ENCODE measurements around the gene ADGRA3. TPM values are rescaled to one million over a fixed set of nuclear protein-coding genes. Genes with fewer than 3 reads are reported as not detected.

ADGRA3 gene
- total RNA-seq, 1 experiment from 2014 or later, result 35.0 TPM

GRCh38 chr4:22345055-22345454 lies 170.8 kb downstream of the ADGRA3 start:
- H3K9me3 ChIP-seq, result no peaks in the 10 kb centered on the region
- CTCF ChIA-PET, result no interaction called here
- no peaks in the 10 kb centered on the region for H3K36me3 ChIP-seq (ENCODE audit: control insufficient read depth, insufficient read depth, low read length)
- intact Hi-C loops (cut with micrococcal nuclease; ENCODE audit: unreplicated experiment), result no loop called here
- Mint-ChIP-seq H3K27me3 (ENCODE audit: insufficient read depth, unreplicated experiment) (no peaks in the 10 kb centered on the region), H3K4me1 (ENCODE audit: low read depth, unreplicated experiment) (no peaks in the 10 kb centered on the region), H3K4me3 (ENCODE audit: unreplicated experiment) (no peak overlapping the region), H3K9me3 (ENCODE audit: unreplicated experiment) (no peaks in the 10 kb centered on the region), H3K36me3 (ENCODE audit: insufficient read depth, unreplicated experiment) (no peaks in the 10 kb centered on the region), H3K27ac (ENCODE audit: unreplicated experiment) (no peak overlapping the region)
- H3K4me1 ChIP-seq, result no peaks in the 10 kb centered on the region
- no peak for DNase-seq
- no TSS peak for BruUV-seq (replicated peaks)
- TF ChIP-seq CTCF (IDR thresholded peaks at IDR 0.05; ENCODE audit: insufficient read depth in 1 of 2, low read depth in 1 of 2, low read length in 1 of 2, severe bottlenecking in 1 of 2, unreplicated experiment in 1 of 2), result no peak
- H3K4me3 ChIP-seq (ENCODE audit: low read depth, low read length), result no peak overlapping the region
- H3K27me3 ChIP-seq (replicated peaks; ENCODE audit: control insufficient read depth, insufficient read depth, low read length), result no peaks in the 10 kb centered on the region
- POLR2A ChIA-PET, result no interaction called here

- TF ChIP-seq CTCF (IDR thresholded peaks at IDR 0.05; ENCODE audit: insufficient read depth in 1 of 2, low read depth in 1 of 2, low read length in 1 of 2, severe bottlenecking in 1 of 2, unreplicated experiment in 1 of 2), result no peak
- H3K4me1 ChIP-seq, result no peaks in the 10 kb centered on the region
- H3K36me3 ChIP-seq (ENCODE audit: control insufficient read depth, insufficient read depth, low read length), result no peaks in the 10 kb centered on the region
- H3K27me3 Mint-ChIP-seq (ENCODE audit: insufficient read depth, unreplicated experiment), result no peaks in the 10 kb centered on the region
- POLR2A ChIA-PET, result no interaction called here
- H3K36me3 Mint-ChIP-seq (ENCODE audit: insufficient read depth, unreplicated experiment), result no peaks in the 10 kb centered on the region
- H3K9me3 ChIP-seq, result no peaks in the 10 kb centered on the region
- no peaks in the 10 kb centered on the region for H3K9me3 Mint-ChIP-seq (ENCODE audit: unreplicated experiment)
- H3K4me1 Mint-ChIP-seq (ENCODE audit: low read depth, unreplicated experiment), result no peaks in the 10 kb centered on the region
- H3K4me3 Mint-ChIP-seq (ENCODE audit: unreplicated experiment), result no peak overlapping the region
- H3K27me3 ChIP-seq (replicated peaks; ENCODE audit: control insufficient read depth, insufficient read depth, low read length), result no peaks in the 10 kb centered on the region
- DNase-seq, result no peak
- CTCF ChIA-PET, result no interaction called here
- H3K4me3 ChIP-seq (ENCODE audit: low read depth, low read length), result no peak overlapping the region
- no peak overlapping the region for H3K27ac Mint-ChIP-seq (ENCODE audit: unreplicated experiment)
- intact Hi-C loops (cut with micrococcal nuclease; ENCODE audit: unreplicated experiment), result no loop called here
- no TSS peak for BruUV-seq (replicated peaks)
Observed at GRCh38 chr4:22343606-22344005, 172.3 kb downstream of the ADGRA3 start.

GRCh38 chr4:22339491-22339890 lies 176.4 kb downstream of the ADGRA3 start:
- no peak overlapping the region for H3K27ac Mint-ChIP-seq (ENCODE audit: unreplicated experiment)
- no TSS peak for BruUV-seq (replicated peaks)
- CTCF ChIA-PET, result no interaction called here
- intact Hi-C loops (cut with micrococcal nuclease; ENCODE audit: unreplicated experiment), result no loop called here
- H3K4me1 Mint-ChIP-seq (ENCODE audit: low read depth, unreplicated experiment), result no peaks in the 10 kb centered on the region
- no peaks in the 10 kb centered on the region for H3K36me3 Mint-ChIP-seq (ENCODE audit: insufficient read depth, unreplicated experiment)
- Histone ChIP-seq H3K4me3 (ENCODE audit: low read depth, low read length) (no peak overlapping the region), H3K27me3 (replicated peaks; ENCODE audit: control insufficient read depth, insufficient read depth, low read length) (no peaks in the 10 kb centered on the region), H3K4me1 (no peaks in the 10 kb centered on the region), H3K36me3 (ENCODE audit: control insufficient read depth, insufficient read depth, low read length) (no peaks in the 10 kb centered on the region), H3K9me3 (no peaks in the 10 kb centered on the region)
- POLR2A ChIA-PET, result no interaction called here
- H3K9me3 Mint-ChIP-seq (ENCODE audit: unreplicated experiment), result no peaks in the 10 kb centered on the region
- TF ChIP-seq CTCF (IDR thresholded peaks at IDR 0.05; ENCODE audit: insufficient read depth in 1 of 2, low read depth in 1 of 2, low read length in 1 of 2, severe bottlenecking in 1 of 2, unreplicated experiment in 1 of 2), result no peak
- H3K27me3 Mint-ChIP-seq (ENCODE audit: insufficient read depth, unreplicated experiment), result no peaks in the 10 kb centered on the region
- H3K4me3 Mint-ChIP-seq (ENCODE audit: unreplicated experiment), result no peak overlapping the region
- DNase-seq, result no peak

All from Caco-2 (cell line).